DND-41 (cell line): Measurements from ENCODE around the gene GALNTL6.

Experiments
- ATAC-seq: fragments of 200-7000 bp; cut with Tn5 transposase; 3 replicates; pipeline ENCODE4 v1.9.1; 2021; ENCODE audit warnings: low read depth; ENCODE audit not compliant: insufficient read depth
- DNase-seq: peaks from one replicate; pipeline ENCODE4 v3.0.0-alpha.2; 2020
- H2AFZ ChIP-seq: 2 replicates; pipeline ENCODE4 v1.6.0; 2012; ENCODE audit warnings: low read depth, low read length
- H3K27ac ChIP-seq: 2 replicates; pipeline ENCODE4 v1.5.1; 2012; ENCODE audit warnings: low read length, inconsistent platforms
- H3K27me3 ChIP-seq: fragments of 200-600 bp; sonication (generic); 2 replicates; pipeline ENCODE4 v1.6.0; 2012; ENCODE audit warnings: low read length, mild to moderate bottlenecking, inconsistent platforms; ENCODE audit not compliant: insufficient read depth, poor library complexity
- H3K36me3 ChIP-seq: 2 replicates; pipeline ENCODE4 v1.5.1; 2012; ENCODE audit warnings: low read length, inconsistent platforms; ENCODE audit not compliant: insufficient read depth
- H3K4me1 ChIP-seq: 2 replicates; pipeline ENCODE4 v1.5.1; 2012; ENCODE audit warnings: mild to moderate bottlenecking, low read length; ENCODE audit not compliant: insufficient read depth
- H3K4me2 ChIP-seq: 2 replicates; pipeline ENCODE4 v1.6.0; 2012; ENCODE audit warnings: mild to moderate bottlenecking, moderate library complexity, low read length, inconsistent platforms; ENCODE audit not compliant: insufficient read depth
- H3K4me3 ChIP-seq, 2 experiments: fragments of 200-600 bp in 1 of 2; shearing (Covaris generic) in 1 of 2; 2 replicates each; pipeline ENCODE4 v1.5.1; 2012 to 2016; ENCODE audit warnings: inconsistent platforms in 2 of 2, low read length in 2 of 2, mild to moderate bottlenecking in 2 of 2, low read depth in 1 of 2, moderate library complexity in 1 of 2
- H3K79me2 ChIP-seq: 2 replicates; pipeline ENCODE4 v1.6.0; 2012; ENCODE audit warnings: low read length, inconsistent platforms; ENCODE audit not compliant: insufficient read depth
- H3K9ac ChIP-seq: 2 replicates; pipeline ENCODE4 v1.6.0; 2012; ENCODE audit warnings: low read depth, mild to moderate bottlenecking, inconsistent platforms, low read length, moderate library complexity
- H3K9me3 ChIP-seq: 2 replicates; pipeline ENCODE4 v1.5.1; 2012; ENCODE audit warnings: low read length, moderate library complexity, mild to moderate bottlenecking, inconsistent platforms; ENCODE audit not compliant: insufficient read depth, severe bottlenecking
- H4K20me1 ChIP-seq: 2 replicates; pipeline ENCODE4 v1.6.0; 2012; ENCODE audit warnings: low read length; ENCODE audit not compliant: insufficient read depth
- CTCF ChIP-seq: IDR thresholded peaks from 2 replicates; pipeline ENCODE4 v1.5.1; 2012; ENCODE audit warnings: borderline replicate concordance, low read length, moderate library complexity, mild to moderate bottlenecking; ENCODE audit not compliant: poor library complexity, severe bottlenecking; ENCODE audit errors: extremely low read depth
- EZH2 ChIP-seq: IDR thresholded peaks from 3 replicates; pipeline ENCODE4 v1.6.1; 2012; ENCODE audit warnings: borderline replicate concordance, low read depth, mild to moderate bottlenecking, moderate library complexity, low read length, inconsistent platforms; ENCODE audit not compliant: severe bottlenecking

Gene GALNTL6

GRCh38 chr4:172770787-172771186 is 957.6 kb downstream of the GALNTL6 start:
- no peak overlapping the region for H3K4me3 ChIP-seq
- no peaks in the 10 kb centered on the region for H3K9me3 ChIP-seq
- no peak overlapping the region for H3K27ac ChIP-seq
- H3K79me2 ChIP-seq, result no peaks in the 10 kb centered on the region
- TF ChIP-seq CTCF (no peak), EZH2 (no peak)
- no peaks in the 10 kb centered on the region for H3K27me3 ChIP-seq
- H2AFZ ChIP-seq, result no peak overlapping the region
- no peak overlapping the region for H3K9ac ChIP-seq
- H3K36me3 ChIP-seq, result no peaks in the 10 kb centered on the region
- DNase-seq, result no peak
- H3K4me1 ChIP-seq, result no peaks in the 10 kb centered on the region
- H4K20me1 ChIP-seq, result no peaks in the 10 kb centered on the region
- H3K4me2 ChIP-seq, result no peak overlapping the region
- no peak for ATAC-seq

- no peak overlapping the region for H3K4me2 ChIP-seq
- no peaks in the 10 kb centered on the region for H3K79me2 ChIP-seq
- no peaks in the 10 kb centered on the region for H4K20me1 ChIP-seq
- no peaks in the 10 kb centered on the region for H3K27me3 ChIP-seq
- no peaks in the 10 kb centered on the region for H3K9me3 ChIP-seq
- H3K9ac ChIP-seq, result no peak overlapping the region
- H3K27ac ChIP-seq, result no peak overlapping the region
- H3K36me3 ChIP-seq, result no peaks in the 10 kb centered on the region
- H2AFZ ChIP-seq, result no peak overlapping the region
- ATAC-seq, result no peak
- H3K4me3 ChIP-seq, result no peak overlapping the region
- H3K4me1 ChIP-seq, result no peaks in the 10 kb centered on the region
- no peak for DNase-seq
- TF ChIP-seq EZH2, result no peak
Measured at GRCh38 chr4:172772781-172773180, 959.6 kb downstream of the GALNTL6 start.

- H4K20me1 ChIP-seq, result no peaks in the 10 kb centered on the region
- H3K4me2 ChIP-seq, result no peak overlapping the region
Measured at GRCh38 chr4:172776203-172776861, 963.1 kb downstream of the GALNTL6 start.

More at GRCh38 chr4:172776203-172776861, 963.1 kb downstream of the GALNTL6 start:
- H3K4me1 ChIP-seq, result no peaks in the 10 kb centered on the region
- no peak overlapping the region for H2AFZ ChIP-seq
- ATAC-seq (no peak), DNase-seq (no peak)
- no peaks in the 10 kb centered on the region for H3K36me3 ChIP-seq
- H3K9ac ChIP-seq, result no peak overlapping the region
- H3K4me3 ChIP-seq, result no peak overlapping the region
- TF ChIP-seq EZH2 (no peak), CTCF (no peak)
- H3K79me2 ChIP-seq, result no peaks in the 10 kb centered on the region
- H3K9me3 ChIP-seq, result no peaks in the 10 kb centered on the region
- no peak overlapping the region for H3K27ac ChIP-seq
- no peaks in the 10 kb centered on the region for H3K27me3 ChIP-seq
